A673 (cell line): ENCODE measurements around the gene IL1RL1. TPM values are rescaled to one million over a fixed set of nuclear protein-coding genes. Genes with fewer than 3 reads are reported as not detected.

Source experiments
- BruUV-seq: library from RNA; stranded (reverse); fragments of 400-500 nt; replicated peaks from 2 replicates; lab custom pipeline; 2021; lab: Mats Ljungman, UMichigan
- CTCF ChIA-PET: fragments of 300-600 bp; sonication (Branson Sonifier 250); formaldehyde crosslinking; loops from one replicate; lab custom pipeline; 2022; ENCODE audit warnings: antibody characterized with exemption; lab: Charles Lee
- POLR2A ChIA-PET: fragments of 300-600 bp; sonication (Branson Sonifier 250); formaldehyde crosslinking; loops from one replicate; lab custom pipeline; 2022; ENCODE audit warnings: antibody characterized with exemption; ENCODE audit not compliant: low non-redundant PET; lab: Charles Lee
- DNase-seq: peaks from one replicate; pipeline ENCODE4 v3.0.0-alpha.2; 2015; ENCODE audit warnings: low spot score
- H3K27ac ChIP-seq: fragments of 200-600 bp; sonication (generic); 2 replicates; pipeline ENCODE4 v1.5.1; 2016; ENCODE audit warnings: mixed run types, low read depth, mild to moderate bottlenecking, mixed read lengths, antibody characterized with exemption, low read length; ENCODE audit not compliant: poor library complexity, severe bottlenecking
- H3K27me3 ChIP-seq: fragments of 200-600 bp; sonication (generic); replicated peaks from 2 replicates; pipeline ENCODE4 v1.6.1; 2017; ENCODE audit warnings: mixed run types, low read depth, mild to moderate bottlenecking, mixed read lengths, antibody characterized with exemption, low read length; ENCODE audit not compliant: insufficient read depth, poor library complexity
- H3K36me3 ChIP-seq: fragments of 200-600 bp; sonication (generic); 2 replicates; pipeline ENCODE4 v1.6.1; 2016; ENCODE audit warnings: mixed run types, mild to moderate bottlenecking, mixed read lengths, antibody characterized with exemption, low read length; ENCODE audit not compliant: insufficient read depth, poor library complexity, severe bottlenecking
- H3K4me1 ChIP-seq: fragments of 200-600 bp; sonication (generic); 2 replicates; pipeline ENCODE4 v1.6.1; 2017; ENCODE audit warnings: mixed run types, mild to moderate bottlenecking, mixed read lengths, antibody characterized with exemption, low read length; ENCODE audit not compliant: insufficient read depth, poor library complexity, severe bottlenecking
- H3K4me3 ChIP-seq: fragments of 200-600 bp; sonication (generic); 2 replicates; pipeline ENCODE4 v1.5.1; 2016; ENCODE audit warnings: low read depth, mixed run types, mild to moderate bottlenecking, mixed read lengths, low read length; ENCODE audit not compliant: poor library complexity, severe bottlenecking
- H3K9me3 ChIP-seq: fragments of 200-600 bp; sonication (generic); 2 replicates; pipeline ENCODE4 v1.6.1; 2016; ENCODE audit warnings: mixed run types, low read depth, mild to moderate bottlenecking, mixed read lengths, antibody characterized with exemption, low read length; ENCODE audit not compliant: poor library complexity, severe bottlenecking
- CTCF ChIP-seq: fragments of 300-800, 200-600 bp; sonication (generic); conservative IDR thresholded peaks from 2 replicates; pipeline ENCODE4 v1.5.1; 2017; ENCODE audit warnings: low read depth, mild to moderate bottlenecking, antibody characterized with exemption, low read length, moderate library complexity, mixed read lengths
- EZH2 ChIP-seq: fragments of 200-600 bp; sonication (generic); IDR thresholded peaks from 2 replicates; pipeline ENCODE4 v1.6.1; 2017; ENCODE audit warnings: borderline replicate concordance, low read depth, mild to moderate bottlenecking, mixed read lengths, antibody characterized with exemption, low read length; ENCODE audit not compliant: poor library complexity, severe bottlenecking
- intact Hi-C: fragments of 100-400 bp; cut with micrococcal nuclease; formaldehyde crosslinking; loops from one replicate; pipeline ENCODE4 v1.10.0; 2022; ENCODE audit not compliant: unreplicated experiment
- total RNA-seq: library from RNA; stranded (reverse); gene quantifications from 2 replicates; pipeline ENCODE4 v1.2.3, GENCODE V29; 2021

The IL1RL1 gene
- total RNA-seq, 1 experiment from 2014 or later, result not detected

DNA sequence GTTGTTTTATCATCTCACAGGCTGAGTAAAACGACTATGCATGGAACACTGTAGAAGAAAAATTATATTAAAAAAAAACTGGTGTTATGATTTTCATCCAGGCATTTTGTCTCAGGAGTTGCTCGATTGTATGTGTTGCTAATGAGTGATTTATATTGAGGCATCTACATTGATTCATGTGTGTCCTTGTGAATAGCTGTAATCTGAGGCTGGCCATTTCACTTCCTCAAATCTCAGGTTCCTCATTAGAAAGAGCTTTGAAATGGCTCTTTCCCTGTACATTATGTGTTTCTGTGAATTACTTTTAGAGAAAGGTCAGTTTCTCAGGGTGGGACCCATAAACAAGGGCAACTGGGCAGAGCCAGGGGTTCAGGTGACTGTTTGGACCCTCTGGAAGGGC, 46.6 kb downstream of the IL1RL1 start:
- Histone ChIP-seq H3K9me3 (no peaks in the 10 kb centered on the region), H3K4me1 (no peaks in the 10 kb centered on the region), H3K4me3 (no peak overlapping the region), H3K27me3 (peaks cover 37% of the 10 kb centered on the region), H3K27ac (no peak overlapping the region), H3K36me3 (no peaks in the 10 kb centered on the region)
- ChIA-PET POLR2A (no interaction called here), CTCF (no interaction called here)
- DNase-seq, result no peak
- intact Hi-C loops, result loop anchor here (10.0 kb wide), 1 partner anchor 333 kb away; no protein-coding TSS in a partner anchor
- BruUV-seq, result no TSS peak
- no peak for TF ChIP-seq EZH2

DNA sequence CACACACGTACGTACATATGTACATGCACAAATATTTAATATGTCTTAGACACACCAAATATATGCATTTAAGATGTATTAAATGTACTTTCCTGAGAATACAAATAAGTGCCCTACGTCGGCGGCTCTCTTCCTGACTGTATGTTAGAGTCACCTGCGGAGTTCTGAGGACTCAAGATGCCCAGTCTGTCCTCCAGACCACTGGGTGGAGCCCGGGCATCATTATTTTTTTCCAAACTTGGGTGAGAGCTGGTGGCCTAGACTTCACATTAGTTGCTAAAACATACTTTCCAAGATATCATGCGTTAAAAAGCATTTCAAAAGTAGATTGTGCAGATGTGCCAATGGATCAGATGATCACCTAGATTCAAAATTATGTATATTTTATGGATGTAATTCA, 47.1 kb downstream of the IL1RL1 start:
- H3K36me3 ChIP-seq, result no peaks in the 10 kb centered on the region
- H3K27ac ChIP-seq, result no peak overlapping the region
- H3K4me1 ChIP-seq, result no peaks in the 10 kb centered on the region
- intact Hi-C loops, result loop anchor here (10.0 kb wide), 1 partner anchor 334 kb away; no protein-coding TSS in a partner anchor
- no peak for DNase-seq
- H3K27me3 ChIP-seq, result peaks cover 37% of the 10 kb centered on the region
- H3K4me3 ChIP-seq, result no peak overlapping the region
- no TSS peak for BruUV-seq
- TF ChIP-seq CTCF (no peak), EZH2 (no peak)
- no peaks in the 10 kb centered on the region for H3K9me3 ChIP-seq
- POLR2A ChIA-PET, result no interaction called here
- CTCF ChIA-PET, result no interaction called here

DNA sequence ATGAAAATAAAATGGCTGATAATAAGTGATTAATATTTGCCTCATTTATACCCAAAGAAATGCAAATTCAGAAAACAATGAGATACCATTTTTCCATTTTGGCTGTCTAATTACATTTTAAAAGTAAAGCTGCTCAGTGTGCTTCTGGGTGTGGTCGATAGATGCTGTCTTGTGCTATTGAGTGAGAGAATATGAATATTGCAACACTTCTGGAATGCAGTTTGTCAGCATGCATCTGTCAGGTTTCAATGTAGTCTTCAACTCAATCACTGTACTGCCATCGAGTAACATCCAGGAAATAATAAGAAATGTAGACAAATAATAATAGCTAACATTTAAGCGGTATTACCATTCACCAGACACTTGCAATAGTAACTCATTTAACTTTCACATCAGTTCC, 48.2 kb downstream of the IL1RL1 start:
- intact Hi-C loops, result loop anchor here (10.0 kb wide), 1 partner anchor 335 kb away; no protein-coding TSS in a partner anchor
- BruUV-seq, result no TSS peak
- Histone ChIP-seq H3K4me3 (no peak overlapping the region), H3K36me3 (no peaks in the 10 kb centered on the region), H3K27me3 (peaks cover 34% of the 10 kb centered on the region), H3K4me1 (no peaks in the 10 kb centered on the region), H3K9me3 (no peaks in the 10 kb centered on the region), H3K27ac (no peak overlapping the region)
- TF ChIP-seq EZH2 (no peak), CTCF (no peak)
- ChIA-PET POLR2A (no interaction called here), CTCF (no interaction called here)
- DNase-seq, result no peak

DNA sequence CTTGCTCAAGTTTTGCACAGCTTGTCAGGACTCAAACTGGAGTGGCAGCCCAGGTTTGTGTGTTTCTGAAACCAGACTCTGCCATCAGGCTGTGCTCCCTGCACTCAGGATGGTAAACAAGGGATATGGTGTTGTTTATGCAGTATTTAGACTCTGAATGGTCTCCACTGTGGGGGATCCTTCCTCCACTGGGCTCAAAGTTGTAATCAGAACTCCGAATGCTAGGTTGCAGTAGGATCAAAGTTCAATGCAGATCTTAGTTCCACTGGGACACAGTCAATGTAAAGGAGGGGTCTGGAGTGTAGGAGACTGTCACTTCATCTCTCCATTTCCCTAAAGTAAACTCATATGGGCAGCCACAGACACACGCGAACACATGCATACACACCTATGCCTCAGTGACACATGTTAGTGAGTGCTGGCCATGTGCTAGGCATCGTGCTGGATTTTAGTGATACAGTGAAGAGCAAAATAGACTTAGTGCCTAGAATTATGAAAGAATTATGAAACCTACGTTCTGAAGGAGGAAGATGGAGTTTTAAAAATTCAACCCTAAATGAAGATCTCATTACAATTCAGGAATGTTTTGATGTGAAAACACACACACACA, 50.4 kb downstream of the IL1RL1 start:
- H3K9me3 ChIP-seq, result peaks cover 9% of the 10 kb centered on the region
- no TSS peak for BruUV-seq
- TF ChIP-seq EZH2, result no peak
- no peak for TF ChIP-seq CTCF
- POLR2A ChIA-PET, result no interaction called here
- H3K27ac ChIP-seq, result no peak overlapping the region
- H3K36me3 ChIP-seq, result no peaks in the 10 kb centered on the region
- no peak for DNase-seq
- no peaks in the 10 kb centered on the region for H3K4me1 ChIP-seq
- CTCF ChIA-PET, result no interaction called here
- intact Hi-C loops, result no loop called here
- H3K27me3 ChIP-seq, result peaks cover 12% of the 10 kb centered on the region
- H3K4me3 ChIP-seq, result no peak overlapping the region
